HL-60/S4 (cell line): ENCODE data around the gene AUNIP.

Source experiments
- in situ Hi-C: fragments of 300-500 bp; cut with MboI; formaldehyde crosslinking; loops from 2 replicates; pipeline ENCODE4 v1.14.3; 2022; ENCODE audit warnings: low sequenced_read_pairs

Gene AUNIP

GRCh38 chr1:25869909-25870606 lies 10.8 kb upstream of the AUNIP start:
- in situ Hi-C loops, result no loop called here

- in situ Hi-C loops, result no loop called here
Observed at GRCh38 chr1:25867210-25867991, 8.1 kb upstream of the AUNIP start.

DNA sequence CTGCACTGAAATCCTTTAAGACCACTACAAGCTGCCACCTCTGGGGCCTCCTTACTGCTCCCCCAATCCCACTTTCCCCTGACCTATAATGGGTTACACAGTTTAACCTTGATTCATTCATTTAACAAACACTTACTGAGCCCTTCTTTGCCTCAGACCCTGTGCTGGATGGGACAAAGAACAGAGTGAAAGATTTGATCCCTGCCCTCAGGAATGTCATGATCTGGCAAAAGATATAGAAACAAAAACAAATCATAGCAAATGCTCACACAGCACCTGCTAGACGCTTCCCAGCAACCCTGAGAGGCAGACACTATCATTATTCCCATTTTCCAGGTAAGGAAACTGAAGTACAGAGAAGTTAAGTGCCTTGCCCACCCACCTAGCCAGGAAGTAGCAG lies 7.0 kb upstream of the AUNIP start:
- in situ Hi-C loops, result no loop called here

DNA sequence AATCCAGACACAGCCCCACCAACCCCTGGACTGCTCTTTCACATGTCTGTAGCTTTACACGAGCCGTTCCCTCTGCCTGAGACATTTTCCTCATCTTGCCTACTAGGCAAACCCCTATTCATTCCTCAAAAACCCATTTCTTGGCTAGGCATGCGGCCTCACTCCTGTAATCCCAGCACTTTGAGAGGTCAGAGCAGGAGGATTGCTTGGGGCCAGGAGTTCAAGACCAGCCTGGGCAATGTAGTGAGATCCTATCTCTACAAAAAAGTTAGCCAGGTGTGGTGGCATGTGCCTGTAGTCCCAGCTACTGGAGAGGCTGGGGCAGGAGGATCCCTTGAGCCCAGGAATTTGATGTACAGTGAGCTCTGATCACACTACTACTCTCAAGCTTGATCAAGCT lies 5.2 kb upstream of the AUNIP start:
- in situ Hi-C loops, result no loop called here

DNA sequence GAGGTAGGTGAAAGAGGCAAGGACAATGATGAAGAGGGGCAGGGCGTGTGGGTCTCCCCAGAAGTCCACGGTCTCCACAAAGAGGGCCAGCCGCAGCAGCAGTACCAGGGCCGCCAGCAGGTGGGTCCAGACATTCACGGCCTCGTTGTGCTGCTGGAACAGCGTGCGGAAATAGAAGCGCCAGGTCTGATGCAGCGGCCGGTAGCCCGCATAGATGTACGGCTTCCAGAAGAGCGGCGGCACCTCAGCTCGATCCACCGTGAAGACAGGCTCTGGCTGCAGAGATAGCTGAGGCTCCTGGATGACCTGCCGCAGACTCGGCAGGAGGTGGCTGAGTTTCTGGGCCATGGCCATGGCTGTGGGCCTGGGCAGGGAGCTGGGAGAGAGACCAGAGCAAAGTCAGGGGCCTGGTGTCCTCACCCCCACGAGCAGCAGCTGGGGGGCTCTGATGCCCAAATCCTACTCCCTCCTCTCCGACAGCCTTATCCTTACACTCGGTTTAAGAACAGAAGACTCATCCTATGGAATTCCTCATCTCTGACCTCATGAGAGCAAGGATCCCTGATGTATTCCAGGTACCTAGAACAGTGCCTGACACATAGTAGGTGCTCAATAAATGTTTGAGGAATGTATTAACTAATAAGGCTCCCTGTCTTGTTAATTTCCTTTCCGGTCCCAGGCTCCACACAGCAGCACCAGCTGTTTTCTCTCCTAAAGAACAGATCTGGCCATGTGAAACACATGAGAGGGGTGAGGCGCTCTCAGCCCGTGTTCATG lies 4.4 kb upstream of the AUNIP start:
- in situ Hi-C loops, result no loop called here

DNA sequence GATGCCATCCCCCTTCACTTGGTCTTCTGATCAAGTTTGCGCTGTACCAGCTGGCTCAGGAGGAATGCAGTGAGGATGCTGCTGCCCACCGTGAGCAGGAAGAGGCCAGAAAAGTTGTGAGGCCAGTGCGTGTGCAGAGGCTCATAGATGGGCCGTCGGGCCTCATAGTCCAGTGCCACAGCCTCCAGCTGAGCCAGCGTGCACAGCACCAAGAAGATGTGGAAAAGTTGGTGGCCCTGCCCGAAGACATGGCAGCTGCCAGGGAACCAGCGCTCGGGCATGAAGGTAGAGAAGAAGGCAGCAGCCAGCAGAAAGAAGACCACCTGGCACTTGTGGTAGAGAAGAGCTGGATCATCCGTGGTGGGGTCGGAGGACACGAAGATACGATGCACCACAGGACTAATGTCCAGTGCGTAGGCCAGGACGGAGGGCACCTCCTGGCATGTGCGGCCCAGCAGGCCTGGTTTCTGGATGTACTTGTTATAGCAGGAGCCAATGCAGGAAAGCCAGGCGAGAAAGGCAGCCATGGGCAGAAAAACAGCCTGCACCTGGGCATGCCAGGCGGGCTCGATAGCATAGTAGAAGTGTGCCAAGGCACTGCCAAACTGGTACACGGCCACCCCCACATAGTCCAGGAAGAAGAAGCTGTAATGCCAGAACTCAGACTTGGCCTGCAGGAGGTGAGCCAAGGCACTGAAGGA lies 3.7 kb upstream of the AUNIP start:
- in situ Hi-C loops, result no loop called here

GRCh38 chr1:25861316-25862286 lies 2.3 kb upstream of the AUNIP start:
- in situ Hi-C loops, result no loop called here

- in situ Hi-C loops, result no loop called here
Observed at GRCh38 chr1:25858494-25858893, 763 bp downstream of the AUNIP start.

DNA sequence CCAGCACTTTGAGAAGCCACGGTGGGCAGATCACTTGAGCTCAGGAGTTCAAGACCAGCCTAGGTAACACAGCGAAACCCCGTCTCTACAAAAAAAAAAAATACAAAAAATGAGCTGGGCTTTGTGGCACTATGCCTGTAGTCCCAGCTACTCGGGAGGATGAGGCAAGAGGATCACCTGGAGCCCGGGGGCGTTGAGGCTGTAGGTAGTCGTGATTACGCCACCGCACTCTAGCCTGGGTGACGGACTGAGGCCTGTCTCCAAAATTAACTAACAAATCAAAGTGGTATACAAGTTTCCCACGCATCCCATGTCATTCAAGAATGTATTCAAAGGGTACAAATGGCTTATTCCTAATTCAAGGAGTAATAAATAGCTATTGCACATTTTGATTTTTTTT lies 2.4 kb downstream of the AUNIP start:
- in situ Hi-C loops, result no loop called here

GRCh38 chr1:25854554-25854953 lies 4.7 kb downstream of the AUNIP start:
- in situ Hi-C loops, result no loop called here

DNA sequence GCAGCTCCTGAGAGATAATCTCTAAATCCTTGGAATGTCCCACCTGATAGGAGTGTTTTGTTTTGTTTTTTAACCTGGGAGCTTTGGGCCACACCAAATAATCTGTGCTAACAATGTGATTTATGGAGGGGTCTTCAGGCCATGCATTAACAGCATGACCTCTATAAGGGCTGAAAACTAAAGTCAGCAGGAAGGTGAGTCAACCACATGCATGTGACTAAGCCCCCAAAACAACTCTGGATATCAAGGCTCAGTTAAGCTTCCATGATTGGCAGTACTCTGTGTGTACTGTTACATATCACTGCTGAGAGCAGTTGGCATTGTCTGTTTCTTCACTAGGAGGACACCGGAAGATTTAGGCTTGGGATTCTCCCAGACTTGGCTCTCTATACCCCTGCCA lies 10.7 kb downstream of the AUNIP start:
- in situ Hi-C loops, result no loop called here

GRCh38 chr1:25847929-25848328 lies 11.3 kb downstream of the AUNIP start:
- in situ Hi-C loops, result no loop called here

DNA sequence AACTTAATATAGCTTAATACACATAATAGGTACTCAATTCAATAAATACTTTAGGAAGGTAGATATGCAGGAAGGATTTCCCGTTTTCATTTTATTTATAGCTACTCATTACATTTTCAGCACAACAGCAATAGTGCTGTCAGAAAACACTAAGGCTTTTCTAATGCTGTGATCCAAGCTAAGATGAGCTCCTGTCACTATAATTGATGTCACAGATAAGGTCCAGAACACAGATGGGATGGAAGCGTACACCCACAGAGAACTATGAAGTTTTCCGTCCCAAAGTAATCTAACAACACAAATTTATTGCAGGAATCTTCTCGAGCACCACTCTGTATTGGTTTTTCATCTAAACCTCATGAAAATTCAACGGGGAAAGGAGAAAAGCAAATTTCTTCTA lies 13.6 kb downstream of the AUNIP start:
- in situ Hi-C loops, result no loop called here

DNA sequence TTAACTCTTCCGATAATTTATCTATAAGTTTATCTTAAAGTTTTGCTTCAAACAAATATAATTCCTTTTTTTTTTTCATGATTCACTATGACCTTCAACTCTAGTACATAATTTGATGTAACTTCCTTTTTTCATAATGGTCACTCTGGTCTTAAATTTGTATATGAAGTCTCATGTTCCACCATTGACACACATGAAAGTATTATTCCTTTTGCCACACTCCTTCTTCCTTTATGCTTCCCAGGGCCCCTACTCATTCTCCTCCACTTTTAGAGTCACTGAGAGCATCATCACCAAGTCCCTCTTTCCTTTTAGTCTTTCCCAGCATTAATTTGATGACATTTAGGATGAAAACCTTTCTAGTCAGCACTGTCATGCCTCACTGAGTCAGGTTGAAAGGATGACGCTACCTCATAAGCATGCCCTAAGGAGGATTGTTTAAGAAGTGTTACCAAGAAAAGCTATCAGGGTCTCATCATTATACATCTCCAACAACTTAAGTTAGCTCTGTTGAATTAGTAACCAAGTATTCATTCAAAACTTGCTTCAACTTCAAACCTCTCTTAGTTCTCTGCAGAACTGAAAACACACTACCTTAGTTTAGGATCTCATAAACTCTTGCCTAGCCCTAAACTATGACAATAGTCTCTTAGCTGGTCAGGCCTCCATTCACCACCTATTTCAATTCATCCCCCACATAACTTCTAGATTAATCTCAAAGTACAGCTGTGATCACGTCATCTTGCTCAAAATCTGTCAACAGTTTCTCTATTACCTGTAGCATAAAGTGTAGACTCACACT lies 14.5 kb downstream of the AUNIP start:
- in situ Hi-C loops, result no loop called here

- in situ Hi-C loops, result no loop called here
Observed at GRCh38 chr1:25843483-25843882, 15.8 kb downstream of the AUNIP start.

DNA sequence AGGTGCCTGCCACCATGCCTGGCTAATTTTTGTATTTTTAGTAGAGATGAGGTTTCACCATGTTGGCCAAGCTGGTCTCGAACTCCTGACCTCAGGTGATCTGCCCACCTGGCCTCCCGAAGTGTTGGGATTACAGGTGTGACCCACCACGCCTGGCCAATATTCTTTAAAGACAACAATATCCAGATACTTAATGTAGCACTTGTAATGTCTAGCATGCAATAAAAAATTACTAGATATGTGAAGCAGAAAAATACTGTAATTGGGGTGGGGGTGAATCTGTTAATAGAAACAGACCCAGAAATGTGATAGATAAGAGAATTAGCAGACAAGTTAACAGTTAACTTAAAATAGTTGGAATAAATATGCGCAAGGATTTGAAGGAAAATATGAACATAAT lies 19.4 kb downstream of the AUNIP start:
- in situ Hi-C loops, result loop anchor here (10.0 kb wide), 1 partner anchor 165 kb away; no protein-coding TSS in a partner anchor

- in situ Hi-C loops, result loop anchor here (10.0 kb wide), 1 partner anchor 167 kb away; no protein-coding TSS in a partner anchor
Observed at GRCh38 chr1:25837262-25837875, 21.9 kb downstream of the AUNIP start.

GRCh38 chr1:25836695-25837094 lies 22.6 kb downstream of the AUNIP start:
- in situ Hi-C loops, result loop anchor here (10.0 kb wide), 1 partner anchor 168 kb away; no protein-coding TSS in a partner anchor
